ENCODE data around the gene CD244. TPM values are rescaled to one million over a fixed set of nuclear protein-coding genes. Genes with fewer than 3 reads are reported as not detected.

Gene CD244
- 0.15 TPM in 1 of 2 replicates, not detected in the other for total RNA-seq (ENCODE audit: low replicate concordance)

GRCh38 chr1:160862203-160863060, at the start of gene CD244:
TSS of gene CD244 (minus strand) at chr1:160862887. CDS start at chr1:160862677, 210 bp downstream.

GRCh38 chr1:160885042-160885441, 22.4 kb upstream of the CD244 start, which contains the start of gene ITLN1:
TSS of gene ITLN1 (minus strand) at chr1:160885180. CDS start at chr1:160884877, 303 bp downstream.

GRCh38 chr1:160795951-160796383, 66.7 kb downstream of the CD244 start, which contains the start of gene LY9:
TSS of gene LY9 (plus strand) at chr1:160796174. CDS start at chr1:160796188, 14 bp downstream.

Other genes with a start within 250 kb of the CD244 start
- not detected in 2 replicates for gene SLAMF1, start 215.8 kb downstream of the CD244 start, total RNA-seq (ENCODE audit: low replicate concordance)
- gene CD48, start 151.1 kb downstream of the CD244 start, total RNA-seq (ENCODE audit: low replicate concordance): not detected in 2 replicates
- not detected in 2 replicates for gene SLAMF7, start 123.6 kb downstream of the CD244 start, total RNA-seq (ENCODE audit: low replicate concordance)
- gene LY9, start 66.7 kb downstream of the CD244 start, total RNA-seq (ENCODE audit: low replicate concordance): not detected in 2 replicates
- 0.30 and 0.35 TPM in 2 replicates for gene ITLN1, start 22.3 kb upstream of the CD244 start, total RNA-seq (ENCODE audit: low replicate concordance)
- gene ITLN2, start 91.9 kb upstream of the CD244 start, total RNA-seq (ENCODE audit: low replicate concordance): 0.82 and 1.5 TPM in 2 replicates
- gene F11R, start 158.3 kb upstream of the CD244 start, total RNA-seq (ENCODE audit: low replicate concordance): 20.8 and 24.5 TPM in 2 replicates
- gene TSTD1, start 176.1 kb upstream of the CD244 start, total RNA-seq (ENCODE audit: low replicate concordance): 1.5 and 15.6 TPM in 2 replicates
- gene USF1, start 183.1 kb upstream of the CD244 start, total RNA-seq (ENCODE audit: low replicate concordance): 83.1 and 162 TPM in 2 replicates
- under 0.01 TPM in 1 of 2 replicates, not detected in the other for gene ARHGAP30, start 207.0 kb upstream of the CD244 start, total RNA-seq (ENCODE audit: low replicate concordance)
- 0.35 and 2.3 TPM in 2 replicates for gene NECTIN4, start 226.7 kb upstream of the CD244 start, total RNA-seq (ENCODE audit: low replicate concordance)
- gene KLHDC9, start 235.5 kb upstream of the CD244 start, total RNA-seq (ENCODE audit: low replicate concordance): 0.23 and 1.5 TPM in 2 replicates